Measurements from ENCODE around the gene LHPP.

- TF ChIP-seq TAF1 (IDR thresholded peaks at IDR 0.05; ENCODE audit: low read depth, low read length) (no peak), POLR2AphosphoS5 (IDR thresholded peaks at IDR 0.05; ENCODE audit: low read depth, low read length) (no peak), POLR2A (IDR thresholded peaks at IDR 0.05; ENCODE audit: low read depth, low read length) (no peak)
Observed at GRCh38 chr10:124543146-124543545, 81.5 kb downstream of the LHPP start.
